HG03045 (cell line): ENCODE measurements around the gene FTO.

ENCODE experiments used
- ATAC-seq: cut with Tn5 transposase; IDR thresholded peaks from one replicate; pipeline ENCODE4 v1.9.1; 2021; ENCODE audit warnings: mild to moderate bottlenecking, moderate library complexity; ENCODE audit not compliant: unreplicated experiment

The FTO gene

GRCh38 chr16:53953336-53953735 is 249.4 kb downstream of the FTO start:
- ATAC-seq: no peak

GRCh38 chr16:53955221-53955875 is 251.4 kb downstream of the FTO start:
- ATAC-seq: no peak

GRCh38 chr16:53958341-53958880 is 254.5 kb downstream of the FTO start:
- no peak for ATAC-seq

GRCh38 chr16:53960050-53960812 is 256.3 kb downstream of the FTO start:
- no peak for ATAC-seq

GRCh38 chr16:53960954-53961616 is 257.1 kb downstream of the FTO start:
- ATAC-seq: no peak

- no peak for ATAC-seq
Measured at GRCh38 chr16:53962041-53962440, 258.1 kb downstream of the FTO start.

- ATAC-seq: no peak
Measured at GRCh38 chr16:53964145-53964790, 260.3 kb downstream of the FTO start.

GRCh38 chr16:53966821-53967571 is 263.0 kb downstream of the FTO start:
- no peak for ATAC-seq

- ATAC-seq: no peak
Measured at GRCh38 chr16:53967572-53967971, 263.6 kb downstream of the FTO start.

- ATAC-seq: no peak
Measured at GRCh38 chr16:53968454-53968853, 264.5 kb downstream of the FTO start.

- ATAC-seq: no peak
Measured at GRCh38 chr16:53968896-53969295, 264.9 kb downstream of the FTO start.

GRCh38 chr16:53971616-53972015 is 267.7 kb downstream of the FTO start:
- no peak for ATAC-seq

- ATAC-seq: no peak
Measured at GRCh38 chr16:53973021-53973420, 269.1 kb downstream of the FTO start.

- no peak for ATAC-seq
Measured at GRCh38 chr16:53974484-53975080, 270.6 kb downstream of the FTO start.

GRCh38 chr16:53980675-53981074 is 276.7 kb downstream of the FTO start:
- ATAC-seq: no peak

- ATAC-seq: no peak
Measured at GRCh38 chr16:53982631-53983042, 278.7 kb downstream of the FTO start.

GRCh38 chr16:53984936-53985335 is 281.0 kb downstream of the FTO start:
- no peak for ATAC-seq

- ATAC-seq: no peak
Measured at GRCh38 chr16:53985861-53986260, 281.9 kb downstream of the FTO start.

GRCh38 chr16:53986793-53987192 is 282.8 kb downstream of the FTO start:
- ATAC-seq: no peak

GRCh38 chr16:53988136-53988535 is 284.2 kb downstream of the FTO start:
- ATAC-seq: no peak
